Endothelial cell (in vitro differentiated cells): Measurements from ENCODE around the gene PDE4D. TPM values are rescaled to one million over a fixed set of nuclear protein-coding genes. Genes with fewer than 3 reads are reported as not detected.
"Not testable (repeated sequence)": the region's sequence is repeated elsewhere in the genome, so short reads cannot be mapped to it uniquely, and the experiment has no call there.

Experiments
- DNase-seq: peaks from one replicate; pipeline ENCODE4 v3.0.0; 2021; ENCODE audit warnings: low spot score
- H3K27ac Mint-ChIP-seq: one replicate; pipeline ENCODE4 v1.8.0; 2021; ENCODE audit warnings: mixed read lengths, inconsistent platforms; ENCODE audit not compliant: unreplicated experiment
- H3K27me3 Mint-ChIP-seq: one replicate; pipeline ENCODE4 v1.8.0; 2021; ENCODE audit warnings: mild to moderate bottlenecking, moderate library complexity, mixed read lengths, inconsistent platforms; ENCODE audit not compliant: unreplicated experiment
- H3K36me3 Mint-ChIP-seq: one replicate; pipeline ENCODE4 v1.8.0; 2021; ENCODE audit warnings: mild to moderate bottlenecking, low read depth, mixed read lengths, inconsistent platforms; ENCODE audit not compliant: unreplicated experiment
- H3K4me1 Mint-ChIP-seq: one replicate; pipeline ENCODE4 v1.8.0; 2021; ENCODE audit warnings: mild to moderate bottlenecking, mixed read lengths, inconsistent platforms; ENCODE audit not compliant: unreplicated experiment
- H3K4me3 Mint-ChIP-seq: one replicate; pipeline ENCODE4 v1.8.0; 2021; ENCODE audit warnings: mild to moderate bottlenecking, mixed read lengths, inconsistent platforms; ENCODE audit not compliant: unreplicated experiment
- H3K9me3 Mint-ChIP-seq: one replicate; pipeline ENCODE4 v1.8.0; 2021; ENCODE audit warnings: mixed read lengths, inconsistent platforms; ENCODE audit not compliant: unreplicated experiment
- CTCF ChIP-seq: fragments of 200-600 bp; sonication (generic); IDR thresholded peaks from one replicate; pipeline ENCODE4 v1.5.0; 2021; ENCODE audit warnings: antibody characterized with exemption; ENCODE audit not compliant: unreplicated experiment
- total RNA-seq: library from RNA; stranded (reverse); fragmentation: NEBNext Ultra II Directional; extraction: Animal tissue kit (Norgen Biotek cat#: 25700); gene quantifications from one replicate; pipeline ENCODE4 v1.2.1, GENCODE V29; 2021; ENCODE audit not compliant: unreplicated experiment

PDE4D gene
- total RNA-seq, 1 donor from 2014 or later: 9.4 TPM

DNA sequence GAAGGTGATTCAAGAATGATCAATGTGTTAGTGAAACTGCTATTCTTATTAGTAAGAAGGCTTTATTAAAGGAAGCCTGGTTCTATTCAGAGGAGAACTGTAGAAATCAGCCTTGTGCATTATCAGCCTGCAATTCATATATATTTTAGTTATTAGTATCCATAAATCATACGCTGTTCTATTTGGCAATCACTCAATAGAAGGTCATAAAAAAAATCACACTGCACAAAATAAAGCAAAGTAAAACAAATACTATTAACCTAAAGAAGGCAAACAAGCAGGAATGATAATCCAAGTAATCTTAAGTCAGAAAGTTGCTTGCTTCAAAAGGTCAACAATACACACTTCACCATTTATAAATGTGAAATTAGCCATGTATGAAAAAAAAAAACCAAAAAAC is 138.1 kb downstream of the PDE4D start:
- no peak for TF ChIP-seq CTCF
- no peak overlapping the region for H3K4me3 Mint-ChIP-seq
- H3K9me3 Mint-ChIP-seq: no peaks in the 10 kb centered on the region
- no peak overlapping the region for H3K27ac Mint-ChIP-seq
- H3K36me3 Mint-ChIP-seq: no peaks in the 10 kb centered on the region
- no peak for DNase-seq
- H3K4me1 Mint-ChIP-seq: peaks cover 2% of the 10 kb centered on the region
- H3K27me3 Mint-ChIP-seq: no peaks in the 10 kb centered on the region

- no peaks in the 10 kb centered on the region for H3K4me1 Mint-ChIP-seq
- DNase-seq: no peak
- H3K27me3 Mint-ChIP-seq: no peaks in the 10 kb centered on the region
- H3K9me3 Mint-ChIP-seq: no peaks in the 10 kb centered on the region
- H3K4me3 Mint-ChIP-seq: no peak overlapping the region
- no peak overlapping the region for H3K27ac Mint-ChIP-seq
- H3K36me3 Mint-ChIP-seq: no peaks in the 10 kb centered on the region
- TF ChIP-seq CTCF: no peak
Observed at GRCh38 chr5:59753599-59753998, 139.9 kb downstream of the PDE4D start.

DNA sequence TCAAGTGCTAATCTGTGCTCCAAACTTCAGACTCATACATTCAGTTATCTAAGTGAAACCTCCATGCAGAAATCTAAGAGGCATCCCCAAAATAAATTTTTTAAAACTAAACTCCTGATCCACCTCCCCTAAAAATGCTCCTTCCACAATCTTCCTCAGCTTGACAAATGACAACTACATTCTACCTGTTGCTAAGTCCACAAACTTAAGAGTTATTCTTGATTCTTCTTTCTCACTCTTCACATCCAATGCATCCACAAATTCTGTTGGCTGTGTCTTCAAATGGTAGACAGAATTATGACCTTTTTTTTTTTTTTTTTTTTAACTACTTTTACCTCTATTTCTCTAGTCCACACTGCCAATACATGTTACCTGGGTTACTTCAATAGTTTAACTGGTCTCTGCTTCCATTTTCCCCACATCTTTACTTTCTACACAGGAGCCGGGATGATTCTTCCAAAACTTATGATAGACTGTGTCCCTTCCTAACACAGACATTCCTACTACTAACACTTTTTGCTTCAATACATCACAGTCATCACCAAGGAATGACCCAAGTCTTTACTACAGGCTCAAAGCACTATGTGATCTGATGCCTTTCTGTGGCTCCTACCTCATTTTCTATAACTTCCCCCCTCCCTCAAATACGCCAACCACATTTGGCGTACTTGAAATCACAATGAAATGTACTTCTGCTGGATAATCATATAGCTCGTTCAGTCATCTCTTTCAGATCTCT is 143.6 kb downstream of the PDE4D start:
- no peak for TF ChIP-seq CTCF
- no peaks in the 10 kb centered on the region for H3K4me1 Mint-ChIP-seq
- H3K4me3 Mint-ChIP-seq: no peak overlapping the region
- peaks cover 1% of the 10 kb centered on the region for H3K27me3 Mint-ChIP-seq
- H3K9me3 Mint-ChIP-seq: no peaks in the 10 kb centered on the region
- no peak overlapping the region for H3K27ac Mint-ChIP-seq
- DNase-seq: no peak
- H3K36me3 Mint-ChIP-seq: no peaks in the 10 kb centered on the region

DNA sequence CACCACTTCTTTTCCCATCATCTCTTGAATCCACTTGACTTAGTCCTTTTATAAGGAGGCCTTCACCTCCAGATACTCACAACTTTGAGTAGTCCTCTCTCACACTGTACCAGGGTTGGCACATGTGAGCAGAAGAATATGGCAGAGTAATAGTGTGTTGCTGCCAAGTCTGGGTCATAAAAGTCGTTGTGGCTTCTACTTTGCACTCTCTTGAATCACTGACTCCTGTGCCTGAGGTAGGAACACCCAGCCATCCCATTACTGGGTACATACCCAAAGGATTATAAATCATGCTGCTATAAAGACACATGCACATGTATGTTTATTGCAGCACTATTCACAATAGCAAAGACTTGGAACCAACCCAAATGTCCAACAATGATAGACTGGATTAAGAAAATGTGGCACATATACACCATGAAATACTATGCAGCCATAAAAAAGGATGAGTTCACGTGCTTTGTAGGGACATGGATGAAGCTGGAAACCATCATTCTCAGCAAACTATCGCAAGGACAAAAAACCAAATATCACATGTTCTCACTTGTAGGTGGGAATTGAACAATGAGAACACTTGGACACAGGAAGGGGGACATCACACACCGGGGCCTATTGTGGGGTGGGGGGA is 145.4 kb downstream of the PDE4D start:
- not testable (repeated sequence) for H3K36me3 Mint-ChIP-seq, DNase-seq, H3K9me3 Mint-ChIP-seq, H3K27me3 Mint-ChIP-seq, H3K27ac Mint-ChIP-seq, H3K4me1 Mint-ChIP-seq, H3K4me3 Mint-ChIP-seq

DNA sequence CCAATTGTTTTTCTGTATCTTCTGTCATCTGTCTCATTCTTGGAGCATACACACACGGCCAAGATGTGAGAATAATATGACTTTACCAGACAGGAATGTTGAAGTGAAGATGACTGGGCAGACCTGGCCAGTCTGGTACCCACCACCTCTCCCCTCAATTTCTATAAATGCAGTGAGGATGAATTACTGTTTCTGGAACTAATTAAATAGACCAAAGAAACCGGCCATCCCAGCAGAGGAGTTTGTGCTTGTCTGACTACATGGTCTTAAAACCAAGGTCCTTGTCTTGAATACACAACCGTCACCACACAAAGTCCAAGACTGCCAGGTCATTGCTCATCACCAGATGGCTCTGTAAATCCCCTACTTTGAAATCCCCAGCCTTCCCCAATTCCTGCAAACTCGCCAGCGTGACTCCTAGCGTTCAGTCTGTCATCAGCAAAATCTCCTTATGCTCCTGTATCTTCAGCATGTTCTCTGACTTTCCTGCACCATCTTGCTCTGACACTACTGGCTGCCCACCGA is 147.2 kb downstream of the PDE4D start:
- DNase-seq: no peak
- no peaks in the 10 kb centered on the region for H3K9me3 Mint-ChIP-seq
- no peaks in the 10 kb centered on the region for H3K4me1 Mint-ChIP-seq
- H3K4me3 Mint-ChIP-seq: no peak overlapping the region
- H3K36me3 Mint-ChIP-seq: no peaks in the 10 kb centered on the region
- TF ChIP-seq CTCF: no peak
- no peak overlapping the region for H3K27ac Mint-ChIP-seq
- peaks cover 1% of the 10 kb centered on the region for H3K27me3 Mint-ChIP-seq
